H9 (cell line): ENCODE measurements around the gene GCC2. TPM values are rescaled to one million over a fixed set of nuclear protein-coding genes. Genes with fewer than 3 reads are reported as not detected.

Experiments used
- DNase-seq: peaks from one replicate; pipeline ENCODE4 v3.0.0-alpha.2; 2017
- H2AFZ ChIP-seq: one replicate; pipeline ENCODE4 v1.6.1; 2013; ENCODE audit warnings: mild to moderate bottlenecking, low read length, control low read depth, moderate library complexity
- H2AK5ac ChIP-seq: 2 replicates; pipeline ENCODE4 v1.6.1; 2013; ENCODE audit warnings: low read length, control low read depth, mixed read lengths; ENCODE audit not compliant: insufficient read length
- H2BK120ac ChIP-seq: one replicate; pipeline ENCODE4 v1.6.1; 2013; ENCODE audit warnings: low read depth, mild to moderate bottlenecking, low read length, control low read depth, inconsistent platforms; ENCODE audit not compliant: poor library complexity, severe bottlenecking
- H2BK12ac ChIP-seq: 2 replicates; pipeline ENCODE4 v1.6.1; 2013; ENCODE audit warnings: low read length, control low read depth, mixed read lengths, low read depth; ENCODE audit not compliant: insufficient read length
- H2BK15ac ChIP-seq: 2 replicates; pipeline ENCODE4 v1.6.1; 2013; ENCODE audit warnings: low read depth, low read length, control low read depth
- H2BK20ac ChIP-seq: one replicate; pipeline ENCODE4 v1.6.1; 2013; ENCODE audit warnings: low read depth, mild to moderate bottlenecking, low read length, control low read depth, inconsistent platforms; ENCODE audit not compliant: poor library complexity, severe bottlenecking
- H2BK5ac ChIP-seq: 2 replicates; pipeline ENCODE4 v1.6.1; 2013; ENCODE audit warnings: low read length, control low read depth, mixed read lengths; ENCODE audit not compliant: insufficient read length
- H3K14ac ChIP-seq: 2 replicates; pipeline ENCODE4 v1.6.1; 2013; ENCODE audit warnings: low read length, control low read depth; ENCODE audit not compliant: insufficient read depth
- H3K18ac ChIP-seq: 2 replicates; pipeline ENCODE4 v1.6.1; 2013; ENCODE audit warnings: low read depth, mild to moderate bottlenecking, mixed read lengths, low read length, control low read depth; ENCODE audit not compliant: insufficient read length
- H3K23ac ChIP-seq: 2 replicates; pipeline ENCODE4 v1.6.1; 2013; ENCODE audit warnings: low read length, control low read depth, mixed read lengths, low read depth; ENCODE audit not compliant: insufficient read length
- H3K23me2 ChIP-seq: 2 replicates; pipeline ENCODE4 v1.6.1; 2013; ENCODE audit warnings: low read depth, mild to moderate bottlenecking, mixed read lengths, low read length, control low read depth; ENCODE audit not compliant: insufficient read length, poor library complexity, severe bottlenecking
- H3K27ac ChIP-seq: 2 replicates; pipeline ENCODE4 v1.5.1; 2013; ENCODE audit warnings: low read length, control low read depth, mixed read lengths, low read depth; ENCODE audit not compliant: insufficient read length
- H3K27me3 ChIP-seq: 2 replicates; pipeline ENCODE4 v1.6.1; 2013; ENCODE audit warnings: low read length, control low read depth, inconsistent platforms; ENCODE audit not compliant: insufficient read depth
- H3K4ac ChIP-seq: 2 replicates; pipeline ENCODE4 v1.6.1; 2013; ENCODE audit warnings: low read depth, mild to moderate bottlenecking, control low read depth, inconsistent platforms, low read length, moderate library complexity
- H3K4me1 ChIP-seq: 2 replicates; pipeline ENCODE4 v1.6.1; 2013; ENCODE audit warnings: low read length, control low read depth, inconsistent platforms; ENCODE audit not compliant: insufficient read depth
- H3K4me2 ChIP-seq: 2 replicates; pipeline ENCODE4 v1.6.1; 2013; ENCODE audit warnings: low read length, control low read depth, mixed read lengths; ENCODE audit not compliant: insufficient read length, insufficient read depth
- H3K56ac ChIP-seq: 2 replicates; pipeline ENCODE4 v1.6.1; 2013; ENCODE audit warnings: low read depth, mild to moderate bottlenecking, mixed read lengths, low read length, control low read depth; ENCODE audit not compliant: insufficient read length
- H3K79me1 ChIP-seq: 2 replicates; pipeline ENCODE4 v1.6.1; 2013; ENCODE audit warnings: low read depth, mild to moderate bottlenecking, moderate library complexity, low read length, control low read depth, inconsistent platforms; ENCODE audit not compliant: insufficient read depth, poor library complexity, severe bottlenecking
- H3K79me2 ChIP-seq: 2 replicates; pipeline ENCODE4 v1.6.1; 2013; ENCODE audit warnings: low read length, control low read depth, inconsistent platforms; ENCODE audit not compliant: insufficient read depth
- H3K9ac ChIP-seq: 2 replicates; pipeline ENCODE4 v1.6.1; 2013; ENCODE audit warnings: low read length, control low read depth, mixed read lengths; ENCODE audit not compliant: insufficient read length; ENCODE audit errors: extremely low read depth
- H3K9me3 ChIP-seq: one replicate; pipeline ENCODE4 v1.6.1; 2013; ENCODE audit warnings: low read depth, low read length, inconsistent platforms; ENCODE audit not compliant: control insufficient read depth
- H3T11ph ChIP-seq: one replicate; pipeline ENCODE4 v1.6.1; 2013; ENCODE audit warnings: mild to moderate bottlenecking, low read length, control low read depth, inconsistent platforms
- H4K20me1 ChIP-seq: one replicate; pipeline ENCODE4 v1.6.1; 2013; ENCODE audit not compliant: control insufficient read depth, insufficient read length, insufficient read depth
- H4K5ac ChIP-seq: 2 replicates; pipeline ENCODE4 v1.6.1; 2013; ENCODE audit warnings: low read depth, mild to moderate bottlenecking, mixed read lengths, low read length, control low read depth; ENCODE audit not compliant: insufficient read length
- H4K8ac ChIP-seq: replicated peaks from 2 replicates; pipeline ENCODE4 v1.6.1; 2013; ENCODE audit warnings: low read length, control low read depth, mixed read lengths, low read depth; ENCODE audit not compliant: insufficient read length
- H4K91ac ChIP-seq: 2 replicates; pipeline ENCODE4 v1.6.1; 2013; ENCODE audit warnings: low read depth, mild to moderate bottlenecking, moderate library complexity, mixed read lengths, low read length, control low read depth; ENCODE audit not compliant: insufficient read length
- H3K27ac Mint-ChIP-seq, 3 experiments: 2 replicates in 2 of 3; 3 replicates in 1 of 3; pipeline ENCODE4 v1.8.0; 2020 to 2021; ENCODE audit warnings: mixed read lengths in 3 of 3, mild to moderate bottlenecking in 1 of 3, moderate library complexity in 1 of 3
- H3K27me3 Mint-ChIP-seq: 2 replicates; pipeline ENCODE4 v1.8.0; 2021; ENCODE audit warnings: low read depth, mild to moderate bottlenecking, moderate library complexity, mixed read lengths
- H3K36me3 Mint-ChIP-seq, 3 experiments: 2 replicates in 2 of 3; 3 replicates in 1 of 3; pipeline ENCODE4 v1.8.0; 2020 to 2021; ENCODE audit warnings: low read depth in 3 of 3, mixed read lengths in 3 of 3; ENCODE audit not compliant: insufficient read depth in 1 of 3
- H3K4me1 Mint-ChIP-seq, 2 experiments: 2 replicates each; pipeline ENCODE4 v1.8.0; 2020; ENCODE audit warnings: mixed read lengths in 2 of 2
- H3K4me3 Mint-ChIP-seq, 2 experiments: 2 replicates in 1 of 2; 3 replicates in 1 of 2; pipeline ENCODE4 v1.8.0; 2020 to 2021; ENCODE audit warnings: mild to moderate bottlenecking in 2 of 2, mixed read lengths in 2 of 2, moderate library complexity in 1 of 2
- H3K9me3 Mint-ChIP-seq, 2 experiments: 2 replicates in 1 of 2; 3 replicates in 1 of 2; pipeline ENCODE4 v1.8.0; 2020; ENCODE audit warnings: mild to moderate bottlenecking in 2 of 2, mixed read lengths in 2 of 2, moderate library complexity in 1 of 2
- CTCF ChIP-seq: fragments of 200-600 bp; sonication (generic); conservative IDR thresholded peaks from 3 replicates; pipeline ENCODE4 v1.8.0; 2021; ENCODE audit warnings: antibody characterized with exemption, mild to moderate bottlenecking
- WGBS: extraction: QIAGEN DNeasy Blood & Tissue Kit; methylation state at CpG from one replicate; pipeline ENCODE4 v1.1.7; 2013; ENCODE audit warnings: missing lambda C conversion rate, low lambda C conversion rate, mixed read lengths; ENCODE audit not compliant: insufficient read length; ENCODE audit errors: extremely low coverage; 5-methylcytosine and 5-hydroxymethylcytosine counted together
- total RNA-seq: library from RNA; stranded (reverse); gene quantifications from 2 replicates; pipeline ENCODE4 v1.2.1, GENCODE V29; 2021

Gene GCC2
- total RNA-seq, 1 experiment from 2014 or later, result 53.3 TPM

- no peaks in the 10 kb centered on the region for H3K36me3 Mint-ChIP-seq
- Histone ChIP-seq H4K91ac (no peak overlapping the region), H3T11ph (no peak overlapping the region), H3K23ac (no peak overlapping the region), H3K79me2 (no peaks in the 10 kb centered on the region), H3K9ac (no peak overlapping the region), H3K18ac (no peak overlapping the region), H3K4ac (no peak overlapping the region), H3K27ac (no peak overlapping the region), H3K14ac (no peak overlapping the region), H2BK5ac (no peak overlapping the region), H3K4me2 (no peak overlapping the region), H4K20me1 (no peaks in the 10 kb centered on the region), H2AFZ (no peak overlapping the region), H2BK20ac (no peak overlapping the region), H2BK15ac (no peak overlapping the region), H3K56ac (no peak overlapping the region), H4K8ac (no peak overlapping the region), H2BK120ac (no peak overlapping the region), H4K5ac (no peak overlapping the region), H3K79me1 (no peaks in the 10 kb centered on the region), H3K27me3 (no peaks in the 10 kb centered on the region), H3K4me1 (no peaks in the 10 kb centered on the region), H2AK5ac (no peak overlapping the region), H3K9me3 (no peaks in the 10 kb centered on the region), H3K23me2 (no peaks in the 10 kb centered on the region), H2BK12ac (no peak overlapping the region)
- no peak for DNase-seq
- no CpG with 5 or more reads among the region's 3 CpGs for WGBS
- no peaks in the 10 kb centered on the region for H3K27me3 Mint-ChIP-seq
- no peak for TF ChIP-seq CTCF
- no peaks in the 10 kb centered on the region for H3K9me3 Mint-ChIP-seq
- H3K4me1 Mint-ChIP-seq, result no peaks in the 10 kb centered on the region
- H3K4me3 Mint-ChIP-seq, result no peak overlapping the region
- H3K27ac Mint-ChIP-seq, result no peak overlapping the region
Observed at GRCh38 chr2:108414256-108414876, 34.6 kb upstream of the GCC2 start.
